Measurements from ENCODE around the gene BRME1. TPM values are rescaled to one million over a fixed set of nuclear protein-coding genes. Genes with fewer than 3 reads are reported as not detected.
A peak's percentile ranks its signal among the peaks of the same experiment; 100 is the strongest.

Gene BRME1
- polyA plus RNA-seq, 2 of the 4 experiments (the other 2 are of a cell fraction): 0.12 to 1.2 TPM

GRCh38 chr19:13883516-13884064, 22.3 kb downstream of the BRME1 start:
- no peak for FAIRE-seq
- H3K4me2 ChIP-seq: no peak overlapping the region
- no peak for DNase-seq (ENCODE audit: low read depth in 1 of 2, low spot score in 1 of 2)
- no peak for TF ChIP-seq SREBF2 (IDR thresholded peaks at IDR 0.05)
- no peak for TF ChIP-seq POLR2A (IDR thresholded peaks at IDR 0.05; ENCODE audit: low read length)
- TF ChIP-seq HDAC2 (IDR thresholded peaks at IDR 0.05): no peak
- TF ChIP-seq RFX5 (IDR thresholded peaks at IDR 0.05): no peak
- no peak for TF ChIP-seq USF2 (IDR thresholded peaks at IDR 0.05)
- TF ChIP-seq, protein P1, sequence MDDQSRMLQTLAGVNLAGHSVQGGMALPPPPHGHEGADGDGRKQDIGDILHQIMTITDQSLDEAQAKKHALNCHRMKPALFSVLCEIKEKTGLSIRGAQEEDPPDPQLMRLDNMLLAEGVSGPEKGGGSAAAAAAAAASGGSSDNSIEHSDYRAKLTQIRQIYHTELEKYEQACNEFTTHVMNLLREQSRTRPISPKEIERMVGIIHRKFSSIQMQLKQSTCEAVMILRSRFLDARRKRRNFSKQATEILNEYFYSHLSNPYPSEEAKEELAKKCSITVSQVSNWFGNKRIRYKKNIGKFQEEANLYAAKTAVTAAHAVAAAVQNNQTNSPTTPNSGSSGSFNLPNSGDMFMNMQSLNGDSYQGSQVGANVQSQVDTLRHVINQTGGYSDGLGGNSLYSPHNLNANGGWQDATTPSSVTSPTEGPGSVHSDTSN (IDR thresholded peaks at IDR 0.05): no peak
- no peak for TF ChIP-seq CHD2 (IDR thresholded peaks at IDR 0.05; ENCODE audit: low read length, partially characterized antibody)
- WGBS (ENCODE audit: missing lambda C conversion rate): 88% methylated on average over 8 of the region's 10 CpGs
- peak overlapping the region in 1 of 2 experiments; percentile 48; a peak in 1 of 6 replicates for H3K27ac ChIP-seq
- POLR2A ChIA-PET: interaction anchor here (2.2 kb wide), 1 partner anchor 189 kb away, joined by 5 read pairs; the partner anchor contains the start of gene MISP3
- H3K9me3 ChIP-seq: no peaks in the 10 kb centered on the region
- no peak overlapping the region for H3K4me3 ChIP-seq
- peaks cover 13% of the 10 kb centered on the region for H3K4me1 ChIP-seq
- ATAC-seq: no peak
- CTCF ChIA-PET: interaction anchor here (0.6 to 3.6 kb wide), 7 partner anchors 19 to 231 kb away, joined by 3 to 30 read pairs (median 4); partner anchors contain the start of gene MISP3

- WGBS (ENCODE audit: missing lambda C conversion rate): 87% methylated on average over 7 of the region's 12 CpGs
- Histone ChIP-seq H3K27ac (no peak overlapping the region; a peak in 1 of 6 replicates), H3K4me1 (peaks cover 13% of the 10 kb centered on the region), H3K9me3 (no peaks in the 10 kb centered on the region), H3K4me2 (no peak overlapping the region), H3K4me3 (no peak overlapping the region)
- POLR2A ChIA-PET: interaction anchor here (2.2 kb wide), 1 partner anchor 189 kb away, joined by 5 read pairs; the partner anchor contains the start of gene MISP3
- no peak for TF ChIP-seq ZSCAN20 (CRISPR knock-in tag; IDR thresholded peaks at IDR 0.05)
- no peak for TF ChIP-seq FOSB (CRISPR knock-in tag; IDR thresholded peaks at IDR 0.05)
- TF ChIP-seq NPAS2 (CRISPR knock-in tag; IDR thresholded peaks at IDR 0.05; ENCODE audit: borderline replicate concordance): no peak
- TF ChIP-seq ZFP36 (IDR thresholded peaks at IDR 0.05; ENCODE audit: borderline replicate concordance, partially characterized antibody): no peak
- TF ChIP-seq GATA3 (IDR thresholded peaks at IDR 0.05; ENCODE audit: borderline replicate concordance): no peak
- no peak for TF ChIP-seq ATOH8 (CRISPR knock-in tag; IDR thresholded peaks at IDR 0.05; ENCODE audit: low read depth)
- TF ChIP-seq JUN (IDR thresholded peaks at IDR 0.05): no peak
- TF ChIP-seq, protein P2, sequence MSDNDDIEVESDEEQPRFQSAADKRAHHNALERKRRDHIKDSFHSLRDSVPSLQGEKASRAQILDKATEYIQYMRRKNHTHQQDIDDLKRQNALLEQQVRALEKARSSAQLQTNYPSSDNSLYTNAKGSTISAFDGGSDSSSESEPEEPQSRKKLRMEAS (IDR thresholded peaks at IDR 0.05): no peak
- no peak for TF ChIP-seq HOXB13 (CRISPR knock-in tag; IDR thresholded peaks at IDR 0.05; ENCODE audit: low read depth)
- no peak for TF ChIP-seq MAZ (IDR thresholded peaks at IDR 0.05; ENCODE audit: borderline replicate concordance, low read depth, low read length)
- TF ChIP-seq KDM1A (IDR thresholded peaks at IDR 0.05; ENCODE audit: low read depth): no peak
- TF ChIP-seq EHMT2 (IDR thresholded peaks at IDR 0.05; ENCODE audit: low read depth): no peak
- no peak for TF ChIP-seq EHF (CRISPR knock-in tag; IDR thresholded peaks at IDR 0.05)
- no peak for TF ChIP-seq NR3C1 (IDR thresholded peaks at IDR 0.05)
- CTCF ChIA-PET: interaction anchor here (0.9 to 3.6 kb wide), 7 partner anchors 20 to 232 kb away, joined by 3 to 30 read pairs (median 5); partner anchors contain the start of genes IL27RA and MISP3
- FAIRE-seq (no peak), ATAC-seq (no peak), DNase-seq (ENCODE audit: low read depth in 1 of 2, low spot score in 1 of 2) (no peak)
Measured at GRCh38 chr19:13882836-13883235, 23.1 kb downstream of the BRME1 start.

- ChIA-PET CTCF (interaction anchor here (0.9 to 3.6 kb wide), 8 partner anchors 20 to 254 kb away, joined by 3 to 30 read pairs (median 5); partner anchors contain the start of genes ASF1B, IL27RA and MISP3), POLR2A (interaction anchor here (2.2 kb wide), 1 partner anchor 190 kb away, joined by 5 read pairs; the partner anchor contains the start of gene MISP3)
- no peak for DNase-seq (ENCODE audit: low read depth in 1 of 2, low spot score in 1 of 2)
- TF ChIP-seq HDAC2 (IDR thresholded peaks at IDR 0.05) (no peak), TFCP2L1 (CRISPR knock-in tag; IDR thresholded peaks at IDR 0.05) (no peak), CHD2 (IDR thresholded peaks at IDR 0.05; ENCODE audit: low read length, partially characterized antibody) (no peak), KDM5A (IDR thresholded peaks at IDR 0.05) (no peak), CBX8 (IDR thresholded peaks at IDR 0.05) (no peak), JUNB (IDR thresholded peaks at IDR 0.05) (no peak), PHF8 (IDR thresholded peaks at IDR 0.05; ENCODE audit: borderline replicate concordance, low read depth) (no peak), MYC (IDR thresholded peaks at IDR 0.05; ENCODE audit: borderline replicate concordance, low read length) (no peak), ATOH8 (CRISPR knock-in tag; IDR thresholded peaks at IDR 0.05; ENCODE audit: low read depth) (no peak), NFE2L2 (conservative IDR thresholded peaks at IDR 0.05; ENCODE audit: low read length) (no peak), MAZ (IDR thresholded peaks at IDR 0.05; ENCODE audit: borderline replicate concordance, low read depth, low read length) (no peak), NPAS2 (CRISPR knock-in tag; IDR thresholded peaks at IDR 0.05; ENCODE audit: borderline replicate concordance) (no peak), CHD4 (IDR thresholded peaks at IDR 0.05; ENCODE audit: borderline replicate concordance) (no peak)
- TF ChIP-seq, protein P3, sequence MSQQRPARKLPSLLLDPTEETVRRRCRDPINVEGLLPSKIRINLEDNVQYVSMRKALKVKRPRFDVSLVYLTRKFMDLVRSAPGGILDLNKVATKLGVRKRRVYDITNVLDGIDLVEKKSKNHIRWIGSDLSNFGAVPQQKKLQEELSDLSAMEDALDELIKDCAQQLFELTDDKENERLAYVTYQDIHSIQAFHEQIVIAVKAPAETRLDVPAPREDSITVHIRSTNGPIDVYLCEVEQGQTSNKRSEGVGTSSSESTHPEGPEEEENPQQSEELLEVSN (IDR thresholded peaks at IDR 0.05; ENCODE audit: borderline replicate concordance, low read depth): no peak
- TF ChIP-seq, protein P2 (IDR thresholded peaks at IDR 0.05): no peak
- no peak overlapping the region for H3K4me3 ChIP-seq
- WGBS (ENCODE audit: missing lambda C conversion rate): 96% methylated on average over 4 of the region's 5 CpGs
- H3K9me3 ChIP-seq: no peaks in the 10 kb centered on the region
- no peak for FAIRE-seq
- peak overlapping the region in 1 of 2 experiments; percentile 96; a peak in 2 of 6 replicates for H3K27ac ChIP-seq
- ATAC-seq: no peak
- H3K4me1 ChIP-seq: peaks cover 13% of the 10 kb centered on the region
- H3K4me2 ChIP-seq: no peak overlapping the region
Measured at GRCh38 chr19:13882419-13882795, 23.5 kb downstream of the BRME1 start.

Measured in A549 (cell line).